Keratinocyte (primary cell): ENCODE data around the gene CPLANE2. TPM values are rescaled to one million over a fixed set of nuclear protein-coding genes. Genes with fewer than 3 reads are reported as not detected.
"Not testable (repeated sequence)": the region's sequence is repeated elsewhere in the genome, so short reads cannot be mapped to it uniquely, and the experiment has no call there.

ENCODE experiments used
- DNase-seq: peaks from one replicate; pipeline ENCODE4 v3.0.0-alpha.2; 2011; ENCODE audit warnings: low read depth, missing footprints, low spot score
- FAIRE-seq: peaks from 2 replicates; lab custom pipeline; 2011; peaks lifted over from hg19 to GRCh38; lab: Jason Lieb, UNC
- H2AFZ ChIP-seq: 2 replicates; pipeline ENCODE4 v1.6.0; 2012; ENCODE audit warnings: low read length, control low read depth, inconsistent platforms; ENCODE audit not compliant: control insufficient read depth
- H3K27ac ChIP-seq: 2 replicates; pipeline ENCODE4 v1.5.1; 2011; ENCODE audit warnings: low read length; ENCODE audit not compliant: control insufficient read depth, insufficient read depth
- H3K27me3 ChIP-seq: 3 replicates; pipeline ENCODE4 v1.6.0; 2011; ENCODE audit warnings: low read length; ENCODE audit not compliant: control insufficient read depth, insufficient read depth; ENCODE audit errors: extremely low read depth
- H3K36me3 ChIP-seq, 2 experiments: 2 replicates in 1 of 2; 3 replicates in 1 of 2; pipeline ENCODE4 v1.5.1; 2011; ENCODE audit warnings: low read length in 2 of 2, mild to moderate bottlenecking in 1 of 2; ENCODE audit not compliant: control insufficient read depth in 2 of 2, insufficient read depth in 2 of 2; ENCODE audit errors: extremely low read depth in 1 of 2
- H3K4me1 ChIP-seq: 3 replicates; pipeline ENCODE4 v1.5.1; 2011; ENCODE audit warnings: low read length; ENCODE audit not compliant: control insufficient read depth, insufficient read depth; ENCODE audit errors: extremely low read depth
- H3K4me2 ChIP-seq: 3 replicates; pipeline ENCODE4 v1.6.0; 2011; ENCODE audit warnings: low read depth, low read length; ENCODE audit not compliant: control insufficient read depth, insufficient read depth; ENCODE audit errors: extremely low read depth
- H3K4me3 ChIP-seq, 3 experiments: fragments of 200-600 bp in 1 of 3; sonication (generic) in 1 of 3; 2 replicates in 2 of 3; 3 replicates in 1 of 3; pipeline ENCODE4 v1.5.1; 2011 to 2016; ENCODE audit warnings: low read length in 3 of 3, mild to moderate bottlenecking in 3 of 3, control low read depth in 2 of 3, inconsistent platforms in 1 of 3, low read depth in 1 of 3, mixed read lengths in 1 of 3, mixed run types in 1 of 3, moderate library complexity in 1 of 3; ENCODE audit not compliant: control insufficient read depth in 2 of 3, insufficient read depth in 2 of 3; ENCODE audit errors: extremely low read depth in 1 of 3
- H3K79me2 ChIP-seq: 2 replicates; pipeline ENCODE4 v1.6.0; 2012; ENCODE audit warnings: low read length; ENCODE audit not compliant: control insufficient read depth, insufficient read depth
- H3K9ac ChIP-seq: 3 replicates; pipeline ENCODE4 v1.6.0; 2011; ENCODE audit warnings: low read length; ENCODE audit not compliant: control insufficient read depth, insufficient read depth; ENCODE audit errors: extremely low read depth
- H3K9me1 ChIP-seq: 3 replicates; pipeline ENCODE4 v1.6.0; 2011; ENCODE audit warnings: low read length; ENCODE audit not compliant: control insufficient read depth, insufficient read depth; ENCODE audit errors: extremely low read depth
- H3K9me3 ChIP-seq: 2 replicates; pipeline ENCODE4 v1.5.1; 2012; ENCODE audit warnings: low read depth, low read length; ENCODE audit not compliant: control insufficient read depth
- H4K20me1 ChIP-seq: 3 replicates; pipeline ENCODE4 v1.6.0; 2011; ENCODE audit warnings: low read length; ENCODE audit not compliant: control insufficient read depth, insufficient read depth; ENCODE audit errors: extremely low read depth
- CTCF ChIP-seq, 3 experiments: IDR thresholded peaks in 1 of 3; conservative IDR thresholded peaks in 1 of 3; optimal IDR thresholded peaks in 1 of 3; 2 replicates in 2 of 3; 3 replicates in 1 of 3; pipeline versions ENCODE3 to v1.5.1; 2011; ENCODE audit warnings: low read length in 3 of 3, mild to moderate bottlenecking in 3 of 3, moderate library complexity in 2 of 3, control low read depth in 1 of 3, inconsistent platforms in 1 of 3; ENCODE audit not compliant: insufficient read depth in 2 of 3; ENCODE audit errors: extremely low read depth in 1 of 3
- EZH2 ChIP-seq: IDR thresholded peaks from one replicate; pipeline ENCODE4 v1.6.1; 2012; ENCODE audit warnings: inconsistent platforms, mild to moderate bottlenecking, low read length, moderate library complexity
- dilution Hi-C: fragments of 300-500 bp; cut with MboI; formaldehyde crosslinking; loops from one replicate; pipeline ENCODE4 v1.7.0; 2020; ENCODE audit warnings: low sequenced_read_pairs; ENCODE audit not compliant: extremely low pct_ligation_motif_present
- polyA plus RNA-seq, 5 experiments: library from polyadenylated mRNA; depleted of rRNA in 3 of 5; stranded (reverse) in 3 of 5; stranded (forward) in 1 of 5; unstranded in 1 of 5; fragments of >200 nt; gene quantifications; 1 replicate in 1 of 5; 2 replicates in 3 of 5; 3 replicates in 1 of 5; pipeline versions ENCODE4 v1.2.1 to v1.2.3, GENCODE V29; 2011 to 2012; ENCODE audit warnings: missing spikeins in 2 of 5, low read depth in 1 of 5, low replicate concordance in 1 of 5

Gene CPLANE2
- polyA plus RNA-seq, 1 donor (not counting 4 experiments of a cell fraction or from before 2014, with no cell fraction given) = 2.5 TPM

GRCh38 chr1:16198444-16199156 lies 38.4 kb downstream of the CPLANE2 start:
- Histone ChIP-seq H3K4me2 (no peak overlapping the region), H3K9ac (no peak overlapping the region), H2AFZ (no peak overlapping the region), H3K4me3 (no peak overlapping the region), H3K9me1 (no peaks in the 10 kb centered on the region), H3K36me3 (peaks cover 0 to 5% of the 10 kb centered on the region in 2 experiments), H4K20me1 (no peaks in the 10 kb centered on the region), H3K4me1 (peaks cover 2% of the 10 kb centered on the region), H3K9me3 (no peaks in the 10 kb centered on the region), H3K27ac (no peak overlapping the region), H3K79me2 (no peaks in the 10 kb centered on the region), H3K27me3 (no peaks in the 10 kb centered on the region)
- TF ChIP-seq EZH2 (no peak), CTCF (optimal IDR thresholded peaks at IDR 0.05 in 1 of 3, IDR thresholded peaks at IDR 0.05 in 1 of 3, conservative IDR thresholded peaks at IDR 0.05 in 1 of 3; ENCODE audit: extremely low read depth in 1 of 3, insufficient read depth in 2 of 3, low read length in 3 of 3) (no peak)
- FAIRE-seq (no peak), DNase-seq (no peak)
- dilution Hi-C loops = no loop called here

DNA sequence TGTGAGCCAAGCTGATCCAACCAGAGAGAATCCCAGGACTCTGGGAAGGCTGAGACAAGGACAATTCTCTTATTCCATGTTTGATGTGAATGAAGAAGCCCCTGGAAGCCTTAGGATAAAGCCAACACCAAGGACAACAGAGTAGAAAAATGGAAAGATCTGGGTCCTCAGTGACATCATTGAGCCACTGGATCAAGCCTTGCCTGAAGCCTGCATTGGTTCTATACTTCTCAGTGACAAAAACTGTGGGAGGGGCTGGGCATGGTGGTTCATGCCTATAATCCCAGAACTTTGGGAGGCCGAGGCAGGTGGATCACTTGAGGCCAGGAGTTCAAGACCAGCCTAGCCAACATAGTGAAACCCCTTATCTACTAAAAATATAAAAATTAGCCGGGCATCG lies 40.1 kb downstream of the CPLANE2 start:
- dilution Hi-C loops = no loop called here
- Histone ChIP-seq H3K9me3 (no peaks in the 10 kb centered on the region), H3K9ac (no peak overlapping the region)

DNA sequence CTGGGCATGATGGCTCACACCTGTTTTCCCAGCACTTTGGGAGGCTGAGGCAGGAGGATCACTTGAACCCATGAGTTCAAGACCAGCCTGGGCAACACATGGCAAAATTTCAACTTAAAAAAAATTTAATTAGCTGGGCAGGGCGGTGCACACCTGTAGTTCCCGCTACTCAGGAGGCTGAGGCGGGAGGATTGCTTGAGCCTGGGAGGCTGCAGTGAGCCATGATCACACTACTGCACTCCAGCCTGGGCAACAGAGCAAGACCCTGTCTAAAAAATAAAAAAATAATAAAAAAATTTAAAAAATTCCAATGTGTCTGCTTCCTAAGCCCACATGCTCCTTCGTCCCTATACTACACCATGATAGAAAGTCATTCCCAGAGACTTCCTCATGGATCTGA lies 40.8 kb downstream of the CPLANE2 start:
- H3K4me3 ChIP-seq, H3K9ac ChIP-seq, dilution Hi-C loops, H3K4me2 ChIP-seq, H3K4me1 ChIP-seq, H3K9me3 ChIP-seq, DNase-seq, H3K27ac ChIP-seq, H3K36me3 ChIP-seq, H3K9me1 ChIP-seq, H4K20me1 ChIP-seq, H2AFZ ChIP-seq, FAIRE-seq, H3K27me3 ChIP-seq, H3K79me2 ChIP-seq: not testable (repeated sequence)

More for the DNA sequence above, 40.1 kb downstream of the CPLANE2 start:
- no peak overlapping the region for H3K4me3 ChIP-seq
- peaks cover 7% of the 10 kb centered on the region for H3K4me1 ChIP-seq
- H3K27me3 ChIP-seq = no peaks in the 10 kb centered on the region
- no peak for TF ChIP-seq EZH2
- no peak for TF ChIP-seq CTCF (optimal IDR thresholded peaks at IDR 0.05 in 1 of 3, IDR thresholded peaks at IDR 0.05 in 1 of 3, conservative IDR thresholded peaks at IDR 0.05 in 1 of 3; ENCODE audit: extremely low read depth in 1 of 3, insufficient read depth in 2 of 3, low read length in 3 of 3)
- H2AFZ ChIP-seq = no peak overlapping the region
- FAIRE-seq (no peak), DNase-seq (no peak)
- H3K4me2 ChIP-seq = no peak overlapping the region
- H3K27ac ChIP-seq = no peak overlapping the region
- H3K36me3 ChIP-seq = peaks cover 0 to 2% of the 10 kb centered on the region in 2 experiments
- no peaks in the 10 kb centered on the region for H4K20me1 ChIP-seq
- H3K9me1 ChIP-seq = no peaks in the 10 kb centered on the region
- H3K79me2 ChIP-seq = no peaks in the 10 kb centered on the region
